Measurements from ENCODE around the gene TMEM175.

DNA sequence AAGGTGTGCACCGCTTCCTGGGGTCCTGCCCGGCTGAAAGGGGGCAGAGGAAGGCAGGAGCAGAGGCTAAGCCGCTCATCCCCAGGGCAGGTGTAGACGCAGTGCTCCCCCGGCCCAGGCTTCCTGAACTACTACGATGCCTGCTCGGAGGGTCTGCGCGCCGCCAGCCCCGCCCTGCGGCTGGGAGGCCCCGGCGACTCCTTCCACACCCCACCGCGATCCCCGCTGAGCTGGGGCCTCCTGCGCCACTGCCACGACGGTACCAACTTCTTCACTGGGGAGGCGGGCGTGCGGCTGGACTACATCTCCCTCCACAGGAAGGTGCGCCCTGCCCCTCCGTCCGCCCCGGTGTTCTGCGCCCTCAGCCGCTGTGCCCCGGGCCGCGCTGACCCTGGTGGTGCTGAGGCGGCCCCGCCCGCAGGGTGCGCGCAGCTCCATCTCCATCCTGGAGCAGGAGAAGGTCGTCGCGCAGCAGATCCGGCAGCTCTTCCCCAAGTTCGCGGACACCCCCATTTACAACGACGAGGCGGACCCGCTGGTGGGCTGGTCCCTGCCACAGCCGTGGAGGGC lies 69.4 kb downstream of the TMEM175 start:
- TF ChIP-seq, protein P1, sequence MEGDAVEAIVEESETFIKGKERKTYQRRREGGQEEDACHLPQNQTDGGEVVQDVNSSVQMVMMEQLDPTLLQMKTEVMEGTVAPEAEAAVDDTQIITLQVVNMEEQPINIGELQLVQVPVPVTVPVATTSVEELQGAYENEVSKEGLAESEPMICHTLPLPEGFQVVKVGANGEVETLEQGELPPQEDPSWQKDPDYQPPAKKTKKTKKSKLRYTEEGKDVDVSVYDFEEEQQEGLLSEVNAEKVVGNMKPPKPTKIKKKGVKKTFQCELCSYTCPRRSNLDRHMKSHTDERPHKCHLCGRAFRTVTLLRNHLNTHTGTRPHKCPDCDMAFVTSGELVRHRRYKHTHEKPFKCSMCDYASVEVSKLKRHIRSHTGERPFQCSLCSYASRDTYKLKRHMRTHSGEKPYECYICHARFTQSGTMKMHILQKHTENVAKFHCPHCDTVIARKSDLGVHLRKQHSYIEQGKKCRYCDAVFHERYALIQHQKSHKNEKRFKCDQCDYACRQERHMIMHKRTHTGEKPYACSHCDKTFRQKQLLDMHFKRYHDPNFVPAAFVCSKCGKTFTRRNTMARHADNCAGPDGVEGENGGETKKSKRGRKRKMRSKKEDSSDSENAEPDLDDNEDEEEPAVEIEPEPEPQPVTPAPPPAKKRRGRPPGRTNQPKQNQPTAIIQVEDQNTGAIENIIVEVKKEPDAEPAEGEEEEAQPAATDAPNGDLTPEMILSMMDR (conservative IDR thresholded peaks at IDR 0.05): no peak
- no peak for TF ChIP-seq EZH2 (IDR thresholded peaks at IDR 0.05; ENCODE audit: low read depth)
